ENCODE results near the gene PPA1. TPM values are rescaled to one million over a fixed set of nuclear protein-coding genes. Genes with fewer than 3 reads are reported as not detected.
"Not testable (repeated sequence)": the region's sequence is repeated elsewhere in the genome, so short reads cannot be mapped to it uniquely, and the experiment has no call there.

Gene PPA1
- total and polyA plus RNA-seq, 4 donors: 66.7 to 222 (median 89.9) TPM

DNA sequence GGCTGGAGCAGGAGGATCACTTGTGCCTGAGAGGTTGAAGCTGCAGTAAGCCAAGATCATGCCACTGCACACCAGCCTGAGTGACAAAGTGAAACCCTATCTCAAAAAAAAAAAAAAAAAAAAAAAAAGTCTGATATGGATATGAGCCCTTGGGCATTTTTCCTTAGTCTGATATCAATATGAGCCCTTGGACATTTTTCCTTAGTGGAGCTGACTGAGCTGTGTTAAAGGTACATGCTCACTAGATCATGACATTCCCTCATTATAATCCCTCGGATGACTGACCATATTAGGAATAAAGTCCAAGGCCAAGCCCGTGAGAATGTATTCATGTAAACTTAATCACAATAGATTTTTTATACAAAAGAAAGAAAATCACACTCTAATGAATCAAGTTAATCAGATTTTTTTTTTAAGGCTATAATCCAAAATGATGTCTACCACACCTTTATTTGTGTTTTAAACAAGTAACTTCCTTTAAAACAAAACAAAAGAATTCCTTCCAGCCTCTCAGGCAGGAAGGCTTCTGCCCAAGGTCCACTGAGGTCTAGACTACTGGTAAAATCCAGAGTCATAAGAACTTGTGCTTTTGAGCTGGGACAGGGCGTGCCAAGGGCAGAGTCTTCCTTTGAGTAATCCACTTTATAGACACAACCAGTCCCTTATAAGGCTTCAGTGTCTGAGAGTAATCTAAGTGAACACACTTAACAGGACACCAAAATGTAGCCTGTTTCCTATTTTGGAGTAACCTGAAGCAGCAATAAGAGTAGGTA is 5.5 kb downstream of the PPA1 start:
- WGBS, 2 donors: 56 to 59% methylated on average over 3 of the region's 3 CpGs
- H3K27me3 ChIP-seq (ENCODE audit: control insufficient read depth in 1 of 2, insufficient read depth in 2 of 2, low read length in 1 of 2): no peaks in the 10 kb centered on the region
- H3K4me3 ChIP-seq (ENCODE audit: low read length in 2 of 2): no peak overlapping the region
- no peaks in the 10 kb centered on the region for H3K9me3 ChIP-seq (ENCODE audit: control insufficient read depth, low read length)
- no peak for DNase-seq
- no peaks in the 10 kb centered on the region for H3K36me3 ChIP-seq (ENCODE audit: control insufficient read depth in 1 of 2, insufficient read depth in 2 of 2, low read length in 1 of 2)
- peaks cover 0 to 1% of the 10 kb centered on the region in 2 donors for H3K4me1 ChIP-seq (ENCODE audit: control insufficient read depth in 1 of 2, insufficient read depth in 2 of 2, low read length in 2 of 2)
- no peak for ATAC-seq (ENCODE audit: low FRiP score)
- intact Hi-C loops (cut with DNase I): no loop called here
- no peak overlapping the region for H3K27ac ChIP-seq (ENCODE audit: low read depth in 1 of 2, low read length in 2 of 2)

DNA sequence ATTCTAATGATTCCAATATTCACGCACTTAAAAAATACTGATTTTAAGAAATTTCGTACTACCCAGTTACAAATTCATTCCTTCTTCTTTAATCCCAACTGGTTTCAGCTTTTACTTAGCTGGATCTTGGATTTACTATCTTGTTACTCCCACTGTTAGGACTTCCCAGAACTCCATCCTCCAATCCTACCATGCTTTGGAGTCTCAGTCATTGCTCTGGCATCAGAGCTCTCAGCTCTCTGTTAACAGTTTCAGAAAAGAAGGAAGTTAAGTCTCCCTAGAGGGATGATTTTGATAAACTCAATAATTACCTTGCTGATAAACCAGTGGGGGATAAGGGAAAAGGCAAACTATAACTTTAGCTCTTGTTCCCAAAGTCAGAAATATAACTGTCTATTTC is 9.5 kb downstream of the PPA1 start:
- ATAC-seq (ENCODE audit: low FRiP score) (no peak), DNase-seq (no peak)
- intact Hi-C loops (cut with DNase I): no loop called here
- no peaks in the 10 kb centered on the region for H3K27me3 ChIP-seq (ENCODE audit: control insufficient read depth in 1 of 2, insufficient read depth in 2 of 2, low read length in 1 of 2)
- peaks cover 0 to 1% of the 10 kb centered on the region in 2 donors for H3K4me1 ChIP-seq (ENCODE audit: control insufficient read depth in 1 of 2, insufficient read depth in 2 of 2, low read length in 2 of 2)
- no peaks in the 10 kb centered on the region for H3K36me3 ChIP-seq (ENCODE audit: control insufficient read depth in 1 of 2, insufficient read depth in 2 of 2, low read length in 1 of 2)
- no peak overlapping the region for H3K4me3 ChIP-seq (ENCODE audit: low read length in 2 of 2)
- WGBS, 2 donors: 88 to 90% methylated on average over 2 of the region's 2 CpGs
- no peaks in the 10 kb centered on the region for H3K9me3 ChIP-seq (ENCODE audit: control insufficient read depth, low read length)
- H3K27ac ChIP-seq (ENCODE audit: low read depth in 1 of 2, low read length in 2 of 2): no peak overlapping the region

DNA sequence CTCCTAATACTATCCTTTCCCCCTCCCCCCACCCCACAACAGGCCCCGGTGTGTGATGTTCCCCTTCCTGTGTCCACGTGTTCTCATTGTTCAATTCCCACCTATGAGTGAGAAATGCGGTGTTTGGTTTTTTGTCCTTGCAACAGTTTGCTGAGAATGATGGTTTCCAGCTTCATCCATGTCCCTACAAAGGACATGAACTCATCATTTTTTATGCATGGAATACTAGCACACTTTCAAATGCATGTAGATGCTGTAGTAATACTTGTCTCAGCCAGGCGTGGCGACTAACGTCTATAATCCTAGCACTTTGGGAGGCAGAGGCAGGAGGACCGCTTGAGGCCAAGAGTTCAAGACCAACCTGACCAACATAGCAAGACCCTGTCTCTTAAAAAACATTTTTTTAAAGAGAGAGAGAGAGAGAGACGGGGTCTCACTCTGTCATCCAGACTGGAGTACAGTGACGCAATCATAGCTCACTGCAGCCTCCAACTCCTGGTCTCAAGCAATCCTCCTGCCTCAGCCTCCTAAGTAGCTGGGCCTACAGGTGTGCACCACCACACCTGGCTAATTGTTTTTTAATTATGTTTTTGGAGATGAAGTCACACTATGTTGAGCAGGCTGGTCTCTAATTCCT is 10.3 kb downstream of the PPA1 start:
- H3K4me3 ChIP-seq (ENCODE audit: low read length in 2 of 2); intact Hi-C loops (cut with DNase I); H3K9me3 ChIP-seq (ENCODE audit: control insufficient read depth, low read length); H3K27me3 ChIP-seq (ENCODE audit: control insufficient read depth in 1 of 2, insufficient read depth in 2 of 2, low read length in 1 of 2); ATAC-seq (ENCODE audit: low FRiP score); DNase-seq; H3K36me3 ChIP-seq (ENCODE audit: control insufficient read depth in 1 of 2, insufficient read depth in 2 of 2, low read length in 1 of 2); H3K27ac ChIP-seq (ENCODE audit: low read depth in 1 of 2, low read length in 2 of 2); H3K4me1 ChIP-seq (ENCODE audit: control insufficient read depth in 1 of 2, insufficient read depth in 2 of 2, low read length in 2 of 2): not testable (repeated sequence)
- 87 to 91% methylated on average over 9 of the region's 9 CpGs for WGBS, 2 donors

DNA sequence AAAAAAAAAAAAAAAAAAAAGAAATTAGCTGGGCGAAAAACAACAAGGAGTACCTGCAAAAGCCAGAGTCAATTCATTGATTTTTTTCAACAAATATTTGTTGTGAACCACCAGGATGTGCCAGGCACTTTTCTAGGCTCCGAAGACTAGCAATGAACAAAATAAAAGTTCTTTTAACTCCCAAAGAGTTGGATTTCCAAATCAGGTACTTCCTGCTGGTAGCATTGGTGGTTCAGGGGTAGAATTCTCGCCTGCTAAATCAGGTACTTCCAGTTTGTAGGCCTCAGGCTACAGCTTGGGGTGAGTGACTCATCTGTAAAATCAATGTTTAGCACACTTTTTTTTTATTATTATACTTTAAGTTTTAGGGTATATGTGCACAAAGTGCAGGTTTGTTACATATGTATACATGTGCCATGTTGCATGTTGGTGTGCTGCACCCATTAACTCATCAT is 10.9 kb downstream of the PPA1 start:
- 92 to 94% methylated on average over 3 of the region's 3 CpGs for WGBS, 2 donors
- DNase-seq (no peak), ATAC-seq (ENCODE audit: low FRiP score) (no peak)
- H3K4me1 ChIP-seq (ENCODE audit: control insufficient read depth in 1 of 2, insufficient read depth in 2 of 2, low read length in 2 of 2): no peaks in the 10 kb centered on the region
- H3K27ac ChIP-seq (ENCODE audit: low read depth in 1 of 2, low read length in 2 of 2): no peak overlapping the region
- intact Hi-C loops (cut with DNase I): no loop called here
- H3K27me3 ChIP-seq (ENCODE audit: control insufficient read depth in 1 of 2, insufficient read depth in 2 of 2, low read length in 1 of 2): no peaks in the 10 kb centered on the region
- no peaks in the 10 kb centered on the region for H3K36me3 ChIP-seq (ENCODE audit: control insufficient read depth in 1 of 2, insufficient read depth in 2 of 2, low read length in 1 of 2)
- no peaks in the 10 kb centered on the region for H3K9me3 ChIP-seq (ENCODE audit: control insufficient read depth, low read length)
- H3K4me3 ChIP-seq (ENCODE audit: low read length in 2 of 2): no peak overlapping the region

DNA sequence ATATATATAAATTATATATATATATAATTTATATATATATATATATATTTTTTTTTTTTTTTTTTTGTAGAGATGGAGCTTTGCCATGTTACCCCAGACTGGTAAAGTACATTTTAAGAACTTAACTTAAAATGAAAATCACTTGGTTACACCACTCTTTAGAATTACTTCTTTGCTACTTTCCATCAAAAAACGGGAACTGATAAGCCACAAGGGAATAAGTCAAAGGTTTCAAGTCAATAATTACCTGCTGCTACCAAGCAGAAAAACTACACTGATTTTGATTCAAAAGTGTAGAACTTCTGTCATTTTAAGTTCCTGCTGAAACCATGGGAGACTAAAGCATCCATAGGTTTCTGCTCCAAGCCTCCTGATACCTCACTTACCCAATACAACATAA is 12.2 kb downstream of the PPA1 start:
- 15 to 21% methylated on average over 1 of the region's 1 CpG for WGBS, 2 donors
- intact Hi-C loops (cut with DNase I): loop anchor here (1.0 kb wide), 1 partner anchor 143 kb away; no protein-coding TSS in a partner anchor
- no peak for ATAC-seq (ENCODE audit: low FRiP score)

DNA sequence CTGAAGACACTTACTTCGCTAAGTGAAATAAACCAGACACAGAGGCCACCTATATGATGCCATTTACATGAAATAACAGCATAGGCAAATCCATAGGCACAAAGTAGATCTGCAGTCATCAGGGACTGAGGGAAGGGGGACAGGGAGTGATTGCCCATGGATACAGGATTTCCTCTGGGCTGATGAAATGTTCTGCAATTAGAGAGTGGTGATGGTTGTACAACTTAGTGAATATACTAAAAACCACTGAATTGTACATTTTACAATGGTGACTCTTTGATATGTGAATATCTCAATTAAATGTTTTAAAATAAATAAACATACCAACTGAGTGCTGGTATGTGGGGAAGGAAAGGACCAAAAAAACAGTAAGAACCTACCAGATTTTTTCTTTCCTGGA is 20.4 kb downstream of the PPA1 start:
- intact Hi-C loops (cut with DNase I): no loop called here
- Histone ChIP-seq H3K4me1 (ENCODE audit: control insufficient read depth in 1 of 2, insufficient read depth in 2 of 2, low read length in 2 of 2) (no peaks in the 10 kb centered on the region), H3K4me3 (ENCODE audit: low read length in 2 of 2) (no peak overlapping the region), H3K27me3 (ENCODE audit: control insufficient read depth in 1 of 2, insufficient read depth in 2 of 2, low read length in 1 of 2) (no peaks in the 10 kb centered on the region), H3K9me3 (ENCODE audit: control insufficient read depth, low read length) (no peaks in the 10 kb centered on the region), H3K27ac (ENCODE audit: low read depth in 1 of 2, low read length in 2 of 2) (no peak overlapping the region), H3K36me3 (ENCODE audit: control insufficient read depth in 1 of 2, insufficient read depth in 2 of 2, low read length in 1 of 2) (peaks cover 0 to 3% of the 10 kb centered on the region in 2 donors)
- DNase-seq (no peak), ATAC-seq (ENCODE audit: low FRiP score) (no peak)
- 97% methylated on average over 1 of the region's 1 CpG for WGBS, 2 donors

More for the DNA sequence above, 12.2 kb downstream of the PPA1 start:
- H3K27ac ChIP-seq (ENCODE audit: low read depth in 1 of 2, low read length in 2 of 2): no peak overlapping the region
- no peak for DNase-seq
- H3K4me3 ChIP-seq (ENCODE audit: low read length in 2 of 2): no peak overlapping the region
- H3K9me3 ChIP-seq (ENCODE audit: control insufficient read depth, low read length): no peaks in the 10 kb centered on the region
- H3K27me3 ChIP-seq (ENCODE audit: control insufficient read depth in 1 of 2, insufficient read depth in 2 of 2, low read length in 1 of 2): no peaks in the 10 kb centered on the region
- no peaks in the 10 kb centered on the region for H3K4me1 ChIP-seq (ENCODE audit: control insufficient read depth in 1 of 2, insufficient read depth in 2 of 2, low read length in 2 of 2)
- peaks cover 0 to 2% of the 10 kb centered on the region in 2 donors for H3K36me3 ChIP-seq (ENCODE audit: control insufficient read depth in 1 of 2, insufficient read depth in 2 of 2, low read length in 1 of 2)

DNA sequence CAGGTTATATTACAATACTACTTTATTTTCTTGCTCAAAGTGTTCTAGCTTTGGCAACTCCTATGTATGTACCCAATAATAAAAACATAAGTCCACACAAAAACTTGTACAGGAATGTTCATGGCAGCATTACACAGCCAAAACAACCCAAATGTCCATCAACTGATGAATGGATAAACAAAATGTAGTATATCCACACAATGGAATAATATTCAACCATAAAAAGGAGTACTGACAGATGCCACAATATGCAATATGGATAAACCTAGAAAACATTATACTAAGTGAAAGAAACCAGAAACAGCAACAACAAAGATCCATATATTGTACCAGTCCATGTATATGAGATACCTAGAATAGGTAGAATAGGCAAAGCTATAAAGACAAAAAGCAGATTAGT is 21.0 kb downstream of the PPA1 start:
- Histone ChIP-seq H3K27ac (ENCODE audit: low read depth in 1 of 2, low read length in 2 of 2) (no peak overlapping the region), H3K36me3 (ENCODE audit: control insufficient read depth in 1 of 2, insufficient read depth in 2 of 2, low read length in 1 of 2) (peaks cover 0 to 3% of the 10 kb centered on the region in 2 donors), H3K9me3 (ENCODE audit: control insufficient read depth, low read length) (no peaks in the 10 kb centered on the region), H3K4me3 (ENCODE audit: low read length in 2 of 2) (no peak overlapping the region), H3K27me3 (ENCODE audit: control insufficient read depth in 1 of 2, insufficient read depth in 2 of 2, low read length in 1 of 2) (no peaks in the 10 kb centered on the region), H3K4me1 (ENCODE audit: control insufficient read depth in 1 of 2, insufficient read depth in 2 of 2, low read length in 2 of 2) (no peaks in the 10 kb centered on the region)
- ATAC-seq (ENCODE audit: low FRiP score) (no peak), DNase-seq (no peak)
- intact Hi-C loops (cut with DNase I): no loop called here

DNA sequence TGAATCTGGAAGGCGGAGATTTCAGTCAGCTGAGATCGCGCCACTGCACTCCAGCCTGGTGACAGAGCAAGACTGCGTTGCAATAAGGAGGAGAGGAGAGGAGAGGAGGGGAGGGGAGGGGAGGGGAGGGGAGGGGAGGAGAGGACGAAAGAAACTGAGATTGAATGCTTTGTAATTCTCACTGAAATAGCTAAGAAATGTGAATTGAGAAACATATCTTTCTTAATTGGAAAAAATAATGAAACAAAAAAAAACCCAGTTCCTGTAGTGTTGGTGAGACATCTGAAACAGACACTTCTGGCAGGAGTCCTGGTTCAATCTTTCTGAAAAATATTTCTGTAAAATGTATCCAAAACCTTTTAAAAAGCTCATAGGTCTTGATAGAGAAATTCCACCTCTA is 26.5 kb downstream of the PPA1 start:
- H3K4me1 ChIP-seq (ENCODE audit: control insufficient read depth in 1 of 2, insufficient read depth in 2 of 2, low read length in 2 of 2): no peaks in the 10 kb centered on the region
- H3K9me3 ChIP-seq (ENCODE audit: control insufficient read depth, low read length): no peaks in the 10 kb centered on the region
- no peaks in the 10 kb centered on the region for H3K27me3 ChIP-seq (ENCODE audit: control insufficient read depth in 1 of 2, insufficient read depth in 2 of 2, low read length in 1 of 2)
- intact Hi-C loops (cut with DNase I): no loop called here
- ATAC-seq (ENCODE audit: low FRiP score) (no peak), DNase-seq (no peak)
- no peaks in the 10 kb centered on the region for H3K36me3 ChIP-seq (ENCODE audit: control insufficient read depth in 1 of 2, insufficient read depth in 2 of 2, low read length in 1 of 2)
- WGBS, 2 donors: 94 to 95% methylated on average over 4 to 5 of the region's 5 CpGs
- no peak overlapping the region for H3K4me3 ChIP-seq (ENCODE audit: low read length in 2 of 2)
- no peak overlapping the region for H3K27ac ChIP-seq (ENCODE audit: low read depth in 1 of 2, low read length in 2 of 2)

DNA sequence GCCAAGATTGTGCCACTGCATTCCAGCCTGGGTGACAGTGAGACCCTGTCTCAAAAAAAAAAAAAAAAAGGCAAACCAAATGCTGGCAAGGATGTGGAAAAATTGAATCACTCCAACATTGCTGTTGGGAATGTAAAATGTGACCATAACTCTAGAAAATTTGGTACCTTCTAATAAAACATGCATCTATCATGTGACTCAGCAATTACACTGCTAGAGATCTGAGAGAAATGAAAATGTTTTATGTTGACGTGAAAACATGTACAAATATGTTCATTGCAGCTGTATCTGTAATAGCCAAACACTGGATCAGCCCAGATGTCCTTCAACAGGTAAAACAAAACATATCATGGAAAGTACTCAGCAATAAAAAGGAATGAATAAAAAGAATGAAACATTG is 32.1 kb downstream of the PPA1 start:
- ATAC-seq (ENCODE audit: low FRiP score): no peak
- no peaks in the 10 kb centered on the region for H3K36me3 ChIP-seq (ENCODE audit: control insufficient read depth in 1 of 2, insufficient read depth in 2 of 2, low read length in 1 of 2)
- intact Hi-C loops (cut with DNase I): no loop called here
- no peaks in the 10 kb centered on the region for H3K27me3 ChIP-seq (ENCODE audit: control insufficient read depth in 1 of 2, insufficient read depth in 2 of 2, low read length in 1 of 2)
- H3K4me3 ChIP-seq (ENCODE audit: low read length in 2 of 2): no peak overlapping the region
- H3K4me1 ChIP-seq (ENCODE audit: control insufficient read depth in 1 of 2, insufficient read depth in 2 of 2, low read length in 2 of 2): no peaks in the 10 kb centered on the region
- H3K27ac ChIP-seq (ENCODE audit: low read depth in 1 of 2, low read length in 2 of 2): no peak overlapping the region
- DNase-seq: no peak
- WGBS, 2 donors: 94 to 95% methylated on average over 1 of the region's 1 CpG
- H3K9me3 ChIP-seq (ENCODE audit: control insufficient read depth, low read length): no peaks in the 10 kb centered on the region

All from aorta (tissue), 5 donors.